LNCAP (cell line): ENCODE measurements around the gene SOX9.
A peak's percentile ranks its signal among the peaks of the same experiment; 100 is the strongest.

Source experiments
- CTCF ChIP-seq: fragments of 450-650 bp; IDR thresholded peaks from 2 replicates; pipeline ENCODE4 v1.5.1; 2017; ENCODE audit warnings: mild to moderate bottlenecking

The SOX9 gene

GRCh38 chr17:72119077-72119872 is 1.5 kb upstream of the SOX9 start:
- TF ChIP-seq CTCF: no peak

- TF ChIP-seq CTCF: no peak
These were observed 763 bp upstream of the SOX9 start for GRCh38 chr17:72119873-72120641.

GRCh38 chr17:72121164-72122009 is 567 bp downstream of the SOX9 start:
- TF ChIP-seq CTCF: 0 out of 2 replicates have a peak, but pooled peaks have one; percentile 17

- no peak for TF ChIP-seq CTCF
These were observed 1.4 kb downstream of the SOX9 start for GRCh38 chr17:72122010-72122764.

- no peak for TF ChIP-seq CTCF
These were observed 2.1 kb downstream of the SOX9 start for GRCh38 chr17:72122765-72123529.

GRCh38 chr17:72123530-72124437 is 3.0 kb downstream of the SOX9 start:
- no peak for TF ChIP-seq CTCF
